DND-41 (cell line): ENCODE measurements around the gene PAFAH1B2.

Experiments
- ATAC-seq: fragments of 200-7000 bp; cut with Tn5 transposase; 3 replicates; pipeline ENCODE4 v1.9.1; 2021; ENCODE audit warnings: low read depth; ENCODE audit not compliant: insufficient read depth
- DNase-seq: peaks from one replicate; pipeline ENCODE4 v3.0.0-alpha.2; 2020
- H2AFZ ChIP-seq: 2 replicates; pipeline ENCODE4 v1.6.0; 2012; ENCODE audit warnings: low read depth, low read length
- H3K27ac ChIP-seq: 2 replicates; pipeline ENCODE4 v1.5.1; 2012; ENCODE audit warnings: low read length, inconsistent platforms
- H3K27me3 ChIP-seq: fragments of 200-600 bp; sonication (generic); 2 replicates; pipeline ENCODE4 v1.6.0; 2012; ENCODE audit warnings: low read length, mild to moderate bottlenecking, inconsistent platforms; ENCODE audit not compliant: insufficient read depth, poor library complexity
- H3K36me3 ChIP-seq: 2 replicates; pipeline ENCODE4 v1.5.1; 2012; ENCODE audit warnings: low read length, inconsistent platforms; ENCODE audit not compliant: insufficient read depth
- H3K4me1 ChIP-seq: 2 replicates; pipeline ENCODE4 v1.5.1; 2012; ENCODE audit warnings: mild to moderate bottlenecking, low read length; ENCODE audit not compliant: insufficient read depth
- H3K4me2 ChIP-seq: 2 replicates; pipeline ENCODE4 v1.6.0; 2012; ENCODE audit warnings: mild to moderate bottlenecking, moderate library complexity, low read length, inconsistent platforms; ENCODE audit not compliant: insufficient read depth
- H3K4me3 ChIP-seq, 2 experiments: fragments of 200-600 bp in 1 of 2; shearing (Covaris generic) in 1 of 2; 2 replicates each; pipeline ENCODE4 v1.5.1; 2012 to 2016; ENCODE audit warnings: inconsistent platforms in 2 of 2, low read length in 2 of 2, mild to moderate bottlenecking in 2 of 2, low read depth in 1 of 2, moderate library complexity in 1 of 2
- H3K79me2 ChIP-seq: 2 replicates; pipeline ENCODE4 v1.6.0; 2012; ENCODE audit warnings: low read length, inconsistent platforms; ENCODE audit not compliant: insufficient read depth
- H3K9ac ChIP-seq: 2 replicates; pipeline ENCODE4 v1.6.0; 2012; ENCODE audit warnings: low read depth, mild to moderate bottlenecking, inconsistent platforms, low read length, moderate library complexity
- H3K9me3 ChIP-seq: 2 replicates; pipeline ENCODE4 v1.5.1; 2012; ENCODE audit warnings: low read length, moderate library complexity, mild to moderate bottlenecking, inconsistent platforms; ENCODE audit not compliant: insufficient read depth, severe bottlenecking
- H4K20me1 ChIP-seq: 2 replicates; pipeline ENCODE4 v1.6.0; 2012; ENCODE audit warnings: low read length; ENCODE audit not compliant: insufficient read depth
- CTCF ChIP-seq: IDR thresholded peaks from 2 replicates; pipeline ENCODE4 v1.5.1; 2012; ENCODE audit warnings: borderline replicate concordance, low read length, moderate library complexity, mild to moderate bottlenecking; ENCODE audit not compliant: poor library complexity, severe bottlenecking; ENCODE audit errors: extremely low read depth
- EZH2 ChIP-seq: IDR thresholded peaks from 3 replicates; pipeline ENCODE4 v1.6.1; 2012; ENCODE audit warnings: borderline replicate concordance, low read depth, mild to moderate bottlenecking, moderate library complexity, low read length, inconsistent platforms; ENCODE audit not compliant: severe bottlenecking

The PAFAH1B2 gene

GRCh38 chr11:117223741-117224689 is 79.9 kb downstream of the PAFAH1B2 start:
- Histone ChIP-seq H3K4me3 (no peak overlapping the region), H3K27ac (no peak overlapping the region), H3K79me2 (peaks cover 3% of the 10 kb centered on the region), H2AFZ (no peak overlapping the region), H3K9ac (no peak overlapping the region), H3K9me3 (no peaks in the 10 kb centered on the region), H3K27me3 (no peaks in the 10 kb centered on the region), H3K36me3 (peaks cover 90% of the 10 kb centered on the region), H3K4me2 (no peak overlapping the region), H3K4me1 (peaks cover 2% of the 10 kb centered on the region; the same call in 1 of the 2 replicates), H4K20me1 (peaks cover 10% of the 10 kb centered on the region; the same call in 1 of the 2 replicates)
- ATAC-seq (no peak), DNase-seq (no peak)
- no peak for TF ChIP-seq CTCF
- TF ChIP-seq EZH2, result no peak

- Histone ChIP-seq H3K36me3 (peaks cover 85% of the 10 kb centered on the region), H3K4me2 (no peak overlapping the region), H3K9me3 (no peaks in the 10 kb centered on the region), H3K27ac (no peak overlapping the region), H2AFZ (no peak overlapping the region), H4K20me1 (peaks cover 24% of the 10 kb centered on the region), H3K79me2 (peaks cover 19% of the 10 kb centered on the region), H3K4me1 (peaks cover 19% of the 10 kb centered on the region), H3K4me3 (no peak overlapping the region), H3K9ac (no peak overlapping the region), H3K27me3 (no peaks in the 10 kb centered on the region)
- TF ChIP-seq EZH2, result no peak
- no peak for TF ChIP-seq CTCF
- DNase-seq (no peak), ATAC-seq (no peak)
These were observed 81.6 kb downstream of the PAFAH1B2 start for GRCh38 chr11:117225553-117226170.
